ENCODE data around the gene CCDC88C.

The CCDC88C gene

GRCh38 chr14:91324606-91325575, 92.7 kb downstream of the CCDC88C start:
- no peak overlapping the region for H3K27ac ChIP-seq
- TF ChIP-seq ZFX (IDR thresholded peaks at IDR 0.05; ENCODE audit: borderline replicate concordance) (no peak), CTCF (IDR thresholded peaks at IDR 0.05) (no peak)

- H3K27ac ChIP-seq, result no peak overlapping the region
- no peak for TF ChIP-seq ZFX (IDR thresholded peaks at IDR 0.05; ENCODE audit: borderline replicate concordance)
- TF ChIP-seq CTCF (IDR thresholded peaks at IDR 0.05), result peak; percentile 92
Observed at GRCh38 chr14:91323671-91324605, 93.7 kb downstream of the CCDC88C start.

- no peak overlapping the region for H3K27ac ChIP-seq
- TF ChIP-seq CTCF (IDR thresholded peaks at IDR 0.05), result no peak
- TF ChIP-seq ZFX (IDR thresholded peaks at IDR 0.05; ENCODE audit: borderline replicate concordance), result no peak
Observed at GRCh38 chr14:91323031-91323430, 94.6 kb downstream of the CCDC88C start.

GRCh38 chr14:91322623-91323022, 95.0 kb downstream of the CCDC88C start:
- TF ChIP-seq ZFX (IDR thresholded peaks at IDR 0.05; ENCODE audit: borderline replicate concordance) (no peak), CTCF (IDR thresholded peaks at IDR 0.05) (no peak)
- H3K27ac ChIP-seq, result no peak overlapping the region

- TF ChIP-seq ZFX (IDR thresholded peaks at IDR 0.05; ENCODE audit: borderline replicate concordance), result no peak
- TF ChIP-seq CTCF (IDR thresholded peaks at IDR 0.05), result no peak
Observed at GRCh38 chr14:91321131-91321530, 96.5 kb downstream of the CCDC88C start.

GRCh38 chr14:91320266-91320665, 97.4 kb downstream of the CCDC88C start:
- TF ChIP-seq CTCF (IDR thresholded peaks at IDR 0.05), result no peak
- TF ChIP-seq ZFX (IDR thresholded peaks at IDR 0.05; ENCODE audit: borderline replicate concordance), result no peak
- no peak overlapping the region for H3K27ac ChIP-seq

More at GRCh38 chr14:91321131-91321530, 96.5 kb downstream of the CCDC88C start:
- no peak overlapping the region for H3K27ac ChIP-seq

All from 22Rv1 (cell line).